ENCODE results near the gene PDAP1.
"Not testable (repeated sequence)": the region's sequence is repeated elsewhere in the genome, so short reads cannot be mapped to it uniquely, and the experiment has no call there.

The PDAP1 gene

DNA sequence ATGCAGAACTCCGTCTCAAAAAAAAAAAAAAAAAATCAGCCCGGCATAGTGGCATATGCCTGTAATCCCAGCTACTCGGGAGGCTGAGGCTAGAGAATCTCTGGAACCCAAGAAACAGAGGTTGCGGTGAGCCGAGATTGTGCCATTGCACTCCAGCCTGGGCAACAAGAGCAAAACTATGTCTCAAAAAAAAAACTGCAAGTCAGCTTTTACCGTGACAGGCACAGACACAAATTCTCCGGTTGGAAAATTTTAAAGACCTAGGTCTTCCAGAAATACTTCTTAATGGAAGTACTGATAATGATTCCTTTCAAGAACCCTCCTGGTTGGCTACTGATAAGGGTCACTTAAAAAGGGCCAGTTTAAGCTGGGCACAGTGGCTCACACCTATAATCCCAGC is 53.3 kb downstream of the PDAP1 start:
- Histone ChIP-seq H3K4me3 (ENCODE audit: low read length, poor library complexity, severe bottlenecking) (no peak overlapping the region), H3K4me1 (ENCODE audit: insufficient read depth, low read length, poor library complexity, severe bottlenecking) (no peaks in the 10 kb centered on the region), H4K20me1 (ENCODE audit: insufficient read depth, low read length, poor library complexity, severe bottlenecking) (no peaks in the 10 kb centered on the region), H3K36me3 (ENCODE audit: insufficient read depth, low read length) (peaks cover 74% of the 10 kb centered on the region; the same call in 1 of the 2 replicates), H2AFZ (ENCODE audit: low read length) (no peak overlapping the region), H3K4me2 (ENCODE audit: low read depth, low read length, poor library complexity, severe bottlenecking) (no peak overlapping the region), H3K79me2 (ENCODE audit: insufficient read depth, low read length) (no peaks in the 10 kb centered on the region), H3F3A (ENCODE audit: low read depth) (no peaks in the 10 kb centered on the region), H3K9ac (ENCODE audit: low read depth, low read length, poor library complexity, severe bottlenecking) (no peak overlapping the region), H3K27me3 (ENCODE audit: insufficient read depth, low read length, poor library complexity, severe bottlenecking) (no peaks in the 10 kb centered on the region), H3K9me2 (replicated peaks; ENCODE audit: low read depth, low read length) (no peaks in the 10 kb centered on the region), H3K9me3 (ENCODE audit: insufficient read depth, low read depth, low read length) (no peaks in the 10 kb centered on the region)
- TF ChIP-seq EZH2phosphoT487 (IDR thresholded peaks at IDR 0.05; ENCODE audit: borderline replicate concordance), result no peak
- TF ChIP-seq, protein P1, sequence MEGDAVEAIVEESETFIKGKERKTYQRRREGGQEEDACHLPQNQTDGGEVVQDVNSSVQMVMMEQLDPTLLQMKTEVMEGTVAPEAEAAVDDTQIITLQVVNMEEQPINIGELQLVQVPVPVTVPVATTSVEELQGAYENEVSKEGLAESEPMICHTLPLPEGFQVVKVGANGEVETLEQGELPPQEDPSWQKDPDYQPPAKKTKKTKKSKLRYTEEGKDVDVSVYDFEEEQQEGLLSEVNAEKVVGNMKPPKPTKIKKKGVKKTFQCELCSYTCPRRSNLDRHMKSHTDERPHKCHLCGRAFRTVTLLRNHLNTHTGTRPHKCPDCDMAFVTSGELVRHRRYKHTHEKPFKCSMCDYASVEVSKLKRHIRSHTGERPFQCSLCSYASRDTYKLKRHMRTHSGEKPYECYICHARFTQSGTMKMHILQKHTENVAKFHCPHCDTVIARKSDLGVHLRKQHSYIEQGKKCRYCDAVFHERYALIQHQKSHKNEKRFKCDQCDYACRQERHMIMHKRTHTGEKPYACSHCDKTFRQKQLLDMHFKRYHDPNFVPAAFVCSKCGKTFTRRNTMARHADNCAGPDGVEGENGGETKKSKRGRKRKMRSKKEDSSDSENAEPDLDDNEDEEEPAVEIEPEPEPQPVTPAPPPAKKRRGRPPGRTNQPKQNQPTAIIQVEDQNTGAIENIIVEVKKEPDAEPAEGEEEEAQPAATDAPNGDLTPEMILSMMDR (conservative IDR thresholded peaks at IDR 0.05; ENCODE audit: low read length), result no peak

GRCh38 chr7:99352247-99352646 is 56.1 kb downstream of the PDAP1 start:
- Histone ChIP-seq H2AFZ (ENCODE audit: low read length) (no peak overlapping the region), H3K27me3 (ENCODE audit: insufficient read depth, low read length, poor library complexity, severe bottlenecking) (no peaks in the 10 kb centered on the region), H3K4me2 (ENCODE audit: low read depth, low read length, poor library complexity, severe bottlenecking) (no peak overlapping the region), H3F3A (ENCODE audit: low read depth) (no peaks in the 10 kb centered on the region), H3K36me3 (ENCODE audit: insufficient read depth, low read length) (peaks cover 70% of the 10 kb centered on the region; the same call in 1 of the 2 replicates), H3K9me3 (ENCODE audit: insufficient read depth, low read depth, low read length) (no peaks in the 10 kb centered on the region), H3K79me2 (ENCODE audit: insufficient read depth, low read length) (no peaks in the 10 kb centered on the region), H3K9me2 (replicated peaks; ENCODE audit: low read depth, low read length) (no peaks in the 10 kb centered on the region), H3K4me1 (ENCODE audit: insufficient read depth, low read length, poor library complexity, severe bottlenecking) (no peaks in the 10 kb centered on the region), H4K20me1 (ENCODE audit: insufficient read depth, low read length, poor library complexity, severe bottlenecking) (no peaks in the 10 kb centered on the region), H3K9ac (ENCODE audit: low read depth, low read length, poor library complexity, severe bottlenecking) (no peak overlapping the region), H3K4me3 (ENCODE audit: low read length, poor library complexity, severe bottlenecking) (no peak overlapping the region)
- TF ChIP-seq, protein P1 (conservative IDR thresholded peaks at IDR 0.05; ENCODE audit: low read length), result no peak
- no peak for TF ChIP-seq EZH2phosphoT487 (IDR thresholded peaks at IDR 0.05; ENCODE audit: borderline replicate concordance)

- H3K9me2 ChIP-seq (replicated peaks; ENCODE audit: low read depth, low read length); H3K4me2 ChIP-seq (ENCODE audit: low read depth, low read length, poor library complexity, severe bottlenecking); H3K4me1 ChIP-seq (ENCODE audit: insufficient read depth, low read length, poor library complexity, severe bottlenecking); H3F3A ChIP-seq (ENCODE audit: low read depth); H3K27me3 ChIP-seq (ENCODE audit: insufficient read depth, low read length, poor library complexity, severe bottlenecking); H2AFZ ChIP-seq (ENCODE audit: low read length); H3K9ac ChIP-seq (ENCODE audit: low read depth, low read length, poor library complexity, severe bottlenecking); H3K9me3 ChIP-seq (ENCODE audit: insufficient read depth, low read depth, low read length); H4K20me1 ChIP-seq (ENCODE audit: insufficient read depth, low read length, poor library complexity, severe bottlenecking); H3K79me2 ChIP-seq (ENCODE audit: insufficient read depth, low read length); H3K4me3 ChIP-seq (ENCODE audit: low read length, poor library complexity, severe bottlenecking): not testable (repeated sequence)
- peaks cover 74% of the 10 kb centered on the region; the same call in 1 of the 2 replicates for H3K36me3 ChIP-seq (ENCODE audit: insufficient read depth, low read length)
These were observed 57.8 kb downstream of the PDAP1 start for GRCh38 chr7:99350641-99351040.

Data from Loucy (cell line).